ENCODE results near the gene SLC22A4.
A peak's percentile ranks its signal among the peaks of the same experiment; 100 is the strongest.

Gene SLC22A4

DNA sequence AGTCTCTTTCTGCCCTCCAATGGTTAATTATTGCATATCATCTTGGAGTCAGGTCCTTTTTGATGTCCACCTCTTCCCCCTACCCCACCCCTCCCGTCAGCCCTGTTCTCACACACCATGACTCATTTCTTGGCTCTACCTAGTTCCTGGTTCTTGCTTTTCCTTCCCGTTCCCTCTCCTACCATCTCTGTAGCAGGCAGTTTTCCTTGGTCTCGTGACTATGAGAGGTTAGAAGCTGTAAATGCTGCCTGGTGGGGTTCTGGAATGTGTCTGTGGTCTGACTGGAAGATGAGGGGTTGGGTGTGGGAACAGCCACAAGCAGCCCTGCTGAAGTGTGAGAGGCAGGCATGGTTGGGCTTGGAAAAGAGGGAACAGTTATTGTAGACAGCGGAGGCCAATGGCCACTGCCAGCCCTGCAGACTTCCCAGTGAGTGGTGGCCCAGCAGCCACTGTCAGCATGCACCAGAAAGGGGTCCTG lies 93.5 kb downstream of the SLC22A4 start:
- DNase-seq (ENCODE audit: low spot score in 2 of 2), result no peak

DNA sequence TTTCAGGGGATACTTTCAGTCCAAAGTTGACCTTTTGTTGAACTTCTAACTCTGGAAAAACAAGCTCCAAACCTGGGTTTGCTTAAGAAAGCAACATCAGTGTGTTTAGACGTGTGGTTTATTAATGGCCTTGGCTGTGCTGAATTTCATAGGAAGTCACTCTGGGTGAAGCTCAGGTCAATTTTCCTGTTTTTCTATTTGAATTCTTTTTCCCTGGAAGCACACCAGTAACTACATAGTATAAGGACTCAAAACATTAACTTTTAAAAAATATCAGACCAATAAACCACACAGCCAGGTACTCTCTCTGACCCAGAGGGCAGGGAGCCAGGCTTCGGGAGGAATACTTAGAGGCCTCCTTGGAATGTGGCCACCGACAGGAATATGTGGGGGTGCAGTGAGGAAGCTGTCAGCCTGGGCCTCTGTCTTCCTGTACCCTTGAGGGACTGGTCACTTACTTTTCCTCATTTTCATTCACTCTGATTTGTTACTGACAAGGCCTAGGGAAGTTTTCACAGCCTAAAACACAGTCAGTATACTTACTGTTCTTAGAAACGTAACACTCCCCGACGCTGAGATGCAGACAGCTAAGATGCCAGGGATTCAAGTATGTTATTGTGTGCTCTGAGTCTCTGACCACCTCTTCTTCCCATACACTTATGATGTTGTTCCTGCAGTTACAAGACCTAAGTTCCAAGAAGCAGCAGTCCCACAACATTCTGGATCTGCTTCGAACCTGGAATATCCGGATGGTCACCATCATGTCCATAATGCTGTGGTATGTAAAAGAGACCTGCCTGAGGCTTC lies 94.3 kb downstream of the SLC22A4 start:
- DNase-seq (ENCODE audit: low spot score in 2 of 2) (no peak), ATAC-seq (replicated peaks; ENCODE audit: extremely low read depth, poor library complexity, severe bottlenecking) (no peak)
- H3K36me3 Mint-ChIP-seq (ENCODE audit: insufficient read depth), result peaks cover 13% of the 10 kb centered on the region
- H3K4me1 Mint-ChIP-seq, result peaks cover 60% of the 10 kb centered on the region
- H3K27ac Mint-ChIP-seq (ENCODE audit: low read depth), result peak overlapping the region; percentile 60
- H3K4me3 Mint-ChIP-seq, result no peak overlapping the region
- no peaks in the 10 kb centered on the region for H3K9me3 Mint-ChIP-seq
- H3K27me3 Mint-ChIP-seq, result no peaks in the 10 kb centered on the region

More for the DNA sequence above, 93.5 kb downstream of the SLC22A4 start:
- Mint-ChIP-seq H3K36me3 (ENCODE audit: insufficient read depth) (peaks cover 11% of the 10 kb centered on the region), H3K4me1 (peaks cover 52% of the 10 kb centered on the region), H3K27ac (ENCODE audit: low read depth) (peak overlapping the region; percentile 60), H3K27me3 (no peaks in the 10 kb centered on the region), H3K4me3 (no peak overlapping the region), H3K9me3 (no peaks in the 10 kb centered on the region)
- no peak for ATAC-seq (replicated peaks; ENCODE audit: extremely low read depth, poor library complexity, severe bottlenecking)

DNA sequence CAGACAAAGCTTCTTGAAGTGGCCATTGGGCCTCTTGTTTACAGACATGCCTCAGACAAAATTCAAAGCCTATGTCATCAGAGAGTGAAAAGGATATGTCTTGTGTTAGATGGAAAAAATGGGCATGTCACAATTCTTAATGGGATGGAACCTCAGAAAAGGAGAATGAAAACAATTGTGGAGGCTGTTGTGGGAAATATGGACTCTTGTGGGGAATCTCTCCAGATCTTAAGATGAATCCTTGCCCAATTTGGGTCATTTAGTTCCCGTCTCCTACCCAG lies 94.8 kb downstream of the SLC22A4 start:
- Mint-ChIP-seq H3K36me3 (ENCODE audit: insufficient read depth) (peaks cover 13% of the 10 kb centered on the region), H3K9me3 (no peaks in the 10 kb centered on the region), H3K27me3 (no peaks in the 10 kb centered on the region), H3K4me1 (peaks cover 61% of the 10 kb centered on the region), H3K4me3 (no peak overlapping the region), H3K27ac (ENCODE audit: low read depth) (peak overlapping the region; percentile 29)
- no peak for ATAC-seq (replicated peaks; ENCODE audit: extremely low read depth, poor library complexity, severe bottlenecking)
- no peak for DNase-seq (ENCODE audit: low spot score in 2 of 2)

DNA sequence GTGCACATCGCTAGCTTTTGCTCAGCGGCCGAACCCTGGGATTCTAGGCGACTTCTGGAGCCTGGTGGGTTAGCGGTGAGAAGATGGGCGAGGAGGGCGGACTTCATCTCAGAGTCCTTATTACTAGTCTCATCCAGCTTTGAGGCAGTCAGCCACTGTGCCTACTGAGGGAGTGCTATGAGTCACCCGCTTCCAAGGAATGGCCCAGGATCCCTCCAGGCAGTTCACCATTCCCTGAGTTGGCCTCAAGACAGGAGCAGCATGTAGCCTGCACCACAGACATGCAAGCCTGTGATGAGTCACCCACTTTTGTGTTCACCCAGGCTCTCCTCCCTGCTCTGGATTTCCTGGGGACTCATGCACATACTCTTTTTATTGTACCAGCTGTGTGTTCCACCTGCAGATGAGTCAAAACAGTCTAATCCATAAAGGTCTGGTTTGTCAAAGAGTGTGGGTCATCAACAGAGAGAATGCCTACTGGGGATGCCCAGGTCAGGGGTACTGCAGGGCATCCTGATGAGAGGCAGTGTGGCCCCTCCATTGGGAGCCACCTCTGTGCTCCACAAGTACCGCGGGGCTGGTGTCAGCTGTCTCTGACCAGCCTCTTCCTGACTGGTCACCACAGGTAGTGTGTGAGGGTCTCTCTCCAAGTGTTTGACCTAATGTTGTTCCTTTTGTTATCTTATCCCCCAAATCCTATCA lies 95.5 kb downstream of the SLC22A4 start:
- H3K9me3 Mint-ChIP-seq, result no peaks in the 10 kb centered on the region
- no peak for ATAC-seq (replicated peaks; ENCODE audit: extremely low read depth, poor library complexity, severe bottlenecking)
- no peak overlapping the region for H3K4me3 Mint-ChIP-seq
- no peak for DNase-seq (ENCODE audit: low spot score in 2 of 2)
- H3K27me3 Mint-ChIP-seq, result no peaks in the 10 kb centered on the region
- peak overlapping the region; percentile 29 for H3K27ac Mint-ChIP-seq (ENCODE audit: low read depth)
- peaks cover 66% of the 10 kb centered on the region for H3K4me1 Mint-ChIP-seq
- peaks cover 13% of the 10 kb centered on the region for H3K36me3 Mint-ChIP-seq (ENCODE audit: insufficient read depth)

DNA sequence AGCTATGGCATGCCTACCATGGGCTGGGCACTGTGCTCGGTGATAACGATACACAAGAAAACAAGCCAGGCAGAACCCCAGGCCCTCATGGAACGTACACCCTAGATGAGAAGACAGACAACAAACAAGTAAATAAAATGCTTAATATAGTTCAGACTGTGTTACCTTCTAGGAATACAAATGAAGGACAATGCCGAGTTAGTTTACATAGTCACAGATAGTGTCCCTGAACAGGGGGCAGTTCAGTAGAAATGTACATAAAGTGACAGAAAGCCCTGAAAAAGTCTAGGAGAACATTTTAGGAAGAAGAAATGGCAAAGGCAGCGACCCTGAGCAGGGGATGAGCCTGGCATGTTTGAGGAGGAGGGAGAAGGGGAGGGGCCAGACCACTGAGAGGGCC lies 97.1 kb downstream of the SLC22A4 start:
- DNase-seq (ENCODE audit: low spot score in 2 of 2) (no peak), ATAC-seq (replicated peaks; ENCODE audit: extremely low read depth, poor library complexity, severe bottlenecking) (no peak)
- no peaks in the 10 kb centered on the region for H3K9me3 Mint-ChIP-seq
- H3K27me3 Mint-ChIP-seq, result no peaks in the 10 kb centered on the region
- H3K27ac Mint-ChIP-seq (ENCODE audit: low read depth), result peak overlapping the region; percentile 16
- H3K4me1 Mint-ChIP-seq, result peaks cover 66% of the 10 kb centered on the region
- H3K4me3 Mint-ChIP-seq, result no peak overlapping the region
- H3K36me3 Mint-ChIP-seq (ENCODE audit: insufficient read depth), result peaks cover 13% of the 10 kb centered on the region

DNA sequence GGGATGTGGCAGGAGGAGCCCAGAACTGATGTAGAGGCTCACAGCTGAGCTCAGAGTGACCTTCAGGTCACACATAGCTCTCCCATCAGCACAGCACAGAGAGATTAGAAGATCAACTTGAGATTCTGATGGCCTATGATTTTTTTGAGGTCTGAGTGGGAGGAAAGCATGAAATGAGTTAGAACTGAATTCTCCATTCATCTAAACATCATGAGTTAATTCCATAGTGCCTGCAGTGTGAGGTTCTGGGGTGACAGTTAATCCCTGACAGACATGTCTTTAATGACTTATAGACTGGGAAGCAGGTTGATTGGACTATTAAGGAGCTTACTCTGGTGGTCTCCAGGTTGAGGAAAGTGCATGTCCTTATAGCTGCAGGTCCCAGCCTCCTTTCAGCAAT lies 97.7 kb downstream of the SLC22A4 start:
- H3K9me3 Mint-ChIP-seq, result no peaks in the 10 kb centered on the region
- no peak for DNase-seq (ENCODE audit: low spot score in 2 of 2)
- peaks cover 66% of the 10 kb centered on the region for H3K4me1 Mint-ChIP-seq
- peaks cover 11% of the 10 kb centered on the region for H3K36me3 Mint-ChIP-seq (ENCODE audit: insufficient read depth)
- H3K27me3 Mint-ChIP-seq, result no peaks in the 10 kb centered on the region
- no peak overlapping the region for H3K4me3 Mint-ChIP-seq
- ATAC-seq (replicated peaks; ENCODE audit: extremely low read depth, poor library complexity, severe bottlenecking), result no peak
- H3K27ac Mint-ChIP-seq (ENCODE audit: low read depth), result peak overlapping the region; percentile 16

DNA sequence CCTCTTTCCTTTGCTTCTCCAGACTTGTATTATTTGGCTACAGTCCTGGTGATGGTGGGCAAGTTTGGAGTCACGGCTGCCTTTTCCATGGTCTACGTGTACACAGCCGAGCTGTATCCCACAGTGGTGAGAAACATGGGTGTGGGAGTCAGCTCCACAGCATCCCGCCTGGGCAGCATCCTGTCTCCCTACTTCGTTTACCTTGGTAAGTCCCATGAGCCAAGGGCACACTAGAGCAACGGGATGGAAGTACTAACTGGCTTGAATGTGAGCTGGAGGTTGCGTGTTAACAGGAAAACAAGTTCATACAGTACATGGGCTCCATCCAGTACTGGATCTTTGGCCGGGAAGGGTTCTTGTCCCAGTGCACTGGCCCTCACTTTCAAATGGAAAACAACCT lies 98.2 kb downstream of the SLC22A4 start:
- no peak overlapping the region for H3K27ac Mint-ChIP-seq (ENCODE audit: low read depth)
- ATAC-seq (replicated peaks; ENCODE audit: extremely low read depth, poor library complexity, severe bottlenecking) (no peak), DNase-seq (ENCODE audit: low spot score in 2 of 2) (no peak)
- peaks cover 66% of the 10 kb centered on the region for H3K4me1 Mint-ChIP-seq
- H3K9me3 Mint-ChIP-seq, result no peaks in the 10 kb centered on the region
- no peak overlapping the region for H3K4me3 Mint-ChIP-seq
- H3K27me3 Mint-ChIP-seq, result no peaks in the 10 kb centered on the region
- H3K36me3 Mint-ChIP-seq (ENCODE audit: insufficient read depth), result peaks cover 9% of the 10 kb centered on the region

DNA sequence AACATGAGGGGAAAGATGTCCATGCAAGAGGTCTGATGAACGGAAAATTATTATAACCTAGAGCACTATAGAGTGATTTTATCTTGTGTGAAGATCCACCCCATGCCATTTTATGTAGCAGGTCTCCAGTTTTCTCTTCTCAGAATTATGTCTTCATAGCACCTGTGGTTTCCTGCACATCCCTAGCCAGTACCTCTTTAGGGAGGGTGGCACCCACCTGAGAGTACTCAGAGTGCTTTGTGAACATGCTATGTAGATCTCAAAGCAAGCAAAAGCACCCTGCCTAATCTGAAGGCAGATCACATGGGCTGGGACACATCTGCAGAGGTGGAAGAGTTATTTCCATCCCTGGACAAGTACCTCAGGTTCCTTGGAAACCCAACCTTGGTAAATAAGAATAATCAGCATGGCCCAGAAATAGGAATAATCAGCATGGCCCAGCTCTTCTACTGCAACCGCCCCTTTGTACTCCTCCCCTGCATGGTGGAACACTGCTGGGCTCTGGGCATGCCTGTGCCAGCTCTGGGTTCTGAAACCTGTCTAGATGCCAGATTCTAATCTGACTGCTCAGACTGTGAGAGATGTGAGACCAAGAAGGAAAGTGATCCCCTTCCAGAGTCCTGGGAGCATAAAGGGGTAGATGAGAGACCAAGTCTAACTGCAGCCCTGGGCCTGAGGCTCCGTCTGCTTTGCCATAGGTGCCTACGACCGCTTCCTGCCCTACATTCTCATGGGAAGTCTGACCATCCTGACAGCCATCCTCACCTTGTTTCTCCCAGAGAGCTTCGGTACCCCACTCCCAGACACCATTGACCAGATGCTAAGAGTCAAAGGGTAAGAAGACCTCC lies 99.0 kb downstream of the SLC22A4 start:
- peaks cover 64% of the 10 kb centered on the region for H3K4me1 Mint-ChIP-seq
- no peak overlapping the region for H3K27ac Mint-ChIP-seq (ENCODE audit: low read depth)
- no peaks in the 10 kb centered on the region for H3K27me3 Mint-ChIP-seq
- no peaks in the 10 kb centered on the region for H3K9me3 Mint-ChIP-seq
- no peak overlapping the region for H3K4me3 Mint-ChIP-seq
- ATAC-seq (replicated peaks; ENCODE audit: extremely low read depth, poor library complexity, severe bottlenecking) (no peak), DNase-seq (ENCODE audit: low spot score in 2 of 2) (no peak)
- peaks cover 8% of the 10 kb centered on the region for H3K36me3 Mint-ChIP-seq (ENCODE audit: insufficient read depth)

All from central memory CD8-positive, alpha-beta T cell (primary cell).